HepG2 (cell line): ENCODE measurements around the gene TMEM143.

Experiments used
- EZH2 ChIP-seq: conservative IDR thresholded peaks from 2 replicates; pipeline ENCODE4 v1.6.1; 2012; ENCODE audit warnings: mild to moderate bottlenecking, low read depth, low read length, moderate library complexity
- HNRNPH1 ChIP-seq: fragments of 200-400 bp; formaldehyde crosslinking; optimal IDR thresholded peaks from 2 replicates; pipeline ENCODE3; 2017; ENCODE audit warnings: mild to moderate bottlenecking, low read depth, low read length
- MXD3 ChIP-seq: IDR thresholded peaks from 2 replicates; pipeline ENCODE4 v1.6.1; 2016; ENCODE audit warnings: mild to moderate bottlenecking, missing biosample characterization, missing genetic modification reagents
- SIN3B ChIP-seq: fragments of 150-350 bp; IDR thresholded peaks from 2 replicates; pipeline ENCODE4 v1.6.1; 2014; ENCODE audit warnings: low read length
- ZNF34 ChIP-seq: sonication (generic); formaldehyde crosslinking; IDR thresholded peaks from 2 replicates; pipeline ENCODE4 v1.4.0; 2020; ENCODE audit warnings: mild to moderate bottlenecking, missing genetic modification reagents, borderline replicate concordance

GRCh38 chr19:48351341-48351752 lies 12.4 kb downstream of the TMEM143 start:
- TF ChIP-seq SIN3B (no peak), HNRNPH1 (no peak), ZNF34 (CRISPR knock-in tag) (no peak), EZH2 (no peak), MXD3 (no peak)
